Inflammatory macrophage (primary cell): ENCODE data around the gene IFT57.

Experiments used
- DNase-seq, 2 donors: peaks; one replicate each; pipeline ENCODE4 v3.0.0-alpha.2; 2020 to 2022

IFT57 gene

DNA sequence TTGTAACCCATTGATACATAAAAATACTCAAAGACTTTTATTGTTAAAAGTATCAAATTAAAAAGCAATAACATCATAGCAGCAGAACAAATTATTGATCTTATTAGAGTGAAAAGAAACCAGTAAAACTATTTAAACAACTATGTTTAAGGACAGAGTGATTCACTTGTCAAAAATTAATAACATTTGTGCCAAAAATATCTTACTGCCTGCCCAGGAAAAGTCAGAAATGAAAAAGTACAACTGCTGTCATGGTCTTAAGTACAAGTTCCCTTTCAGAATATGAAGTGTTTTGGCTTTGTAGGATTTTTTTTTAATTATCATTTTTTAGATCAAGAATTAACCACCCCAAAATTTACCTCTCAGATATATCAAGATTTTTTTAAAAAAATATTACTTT is 3.4 kb downstream of the IFT57 start:
- no peak for DNase-seq

DNA sequence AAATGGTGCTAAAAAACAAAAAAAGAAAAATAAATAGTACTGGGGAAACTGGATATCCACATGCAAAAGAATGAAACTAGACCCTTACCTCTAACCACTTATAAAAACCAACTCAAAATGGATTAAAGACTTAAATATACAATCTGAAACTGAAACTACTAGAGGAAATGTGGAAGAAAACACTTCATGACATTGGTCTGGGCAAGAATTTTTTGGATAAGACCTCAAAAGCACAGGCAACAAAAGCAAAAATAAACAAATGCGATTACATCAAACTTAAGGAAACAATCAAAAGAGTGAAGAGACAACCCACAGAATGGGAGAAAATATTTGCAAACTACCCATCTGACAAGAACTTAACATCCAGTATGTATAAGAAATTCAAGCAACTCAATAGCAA is 6.4 kb downstream of the IFT57 start:
- no peak for DNase-seq

DNA sequence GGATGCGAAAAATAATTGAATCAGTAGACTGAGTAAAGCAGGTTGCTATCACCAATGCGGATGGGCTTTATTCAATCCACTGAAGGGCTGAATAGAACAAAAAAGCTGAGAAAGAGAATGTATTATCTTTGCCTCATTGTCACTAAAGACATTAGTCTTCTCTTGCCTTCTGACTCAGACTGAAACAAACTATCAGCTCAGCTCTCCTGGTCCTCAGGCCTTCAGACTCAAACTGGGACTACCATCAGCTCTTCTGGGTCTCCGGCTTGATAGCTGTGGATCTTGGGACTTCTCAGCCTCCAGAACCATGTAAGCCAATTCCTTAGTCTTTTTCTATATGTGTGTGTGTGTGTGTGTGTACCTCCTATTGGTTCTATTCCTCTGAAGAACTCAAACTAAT is 12.6 kb downstream of the IFT57 start:
- no peak for DNase-seq

DNA sequence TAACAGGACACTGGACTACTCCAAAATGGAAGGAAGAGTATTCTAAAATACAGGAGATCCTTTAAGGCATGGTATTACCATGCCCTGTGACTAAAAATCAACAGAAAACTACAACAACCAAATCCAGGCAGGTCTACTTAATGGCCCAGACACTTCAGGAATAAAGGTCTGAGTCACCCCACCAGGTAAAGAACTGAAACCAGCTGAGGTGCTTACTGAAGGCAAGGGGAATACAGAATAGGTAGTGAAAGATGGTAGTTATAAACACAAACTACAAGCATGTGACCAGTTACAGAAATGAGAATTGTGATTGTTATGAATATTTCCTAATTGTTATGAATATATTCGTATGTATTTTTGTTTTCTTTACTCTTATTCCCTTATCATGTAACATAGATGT is 13.4 kb downstream of the IFT57 start:
- no peak for DNase-seq

DNA sequence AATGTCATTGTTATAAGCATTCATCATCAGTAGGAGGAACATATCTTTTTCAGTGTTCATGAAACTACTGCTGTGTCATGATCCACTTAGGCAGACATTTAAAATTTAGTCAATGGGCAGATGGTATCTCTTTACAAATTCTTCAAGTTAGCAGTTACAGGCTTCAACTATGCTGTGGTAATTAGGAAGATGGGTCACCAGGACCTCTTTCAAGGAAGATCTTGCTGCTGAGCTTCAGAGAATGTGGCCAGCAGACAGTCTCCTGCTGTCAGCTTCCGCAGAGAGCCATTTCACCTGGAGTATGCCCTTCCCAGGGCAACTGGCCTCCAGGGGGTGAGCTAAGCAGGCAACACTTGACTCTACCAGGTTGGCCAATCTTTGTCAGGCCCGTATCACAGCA is 19.4 kb downstream of the IFT57 start:
- no peak for DNase-seq

DNA sequence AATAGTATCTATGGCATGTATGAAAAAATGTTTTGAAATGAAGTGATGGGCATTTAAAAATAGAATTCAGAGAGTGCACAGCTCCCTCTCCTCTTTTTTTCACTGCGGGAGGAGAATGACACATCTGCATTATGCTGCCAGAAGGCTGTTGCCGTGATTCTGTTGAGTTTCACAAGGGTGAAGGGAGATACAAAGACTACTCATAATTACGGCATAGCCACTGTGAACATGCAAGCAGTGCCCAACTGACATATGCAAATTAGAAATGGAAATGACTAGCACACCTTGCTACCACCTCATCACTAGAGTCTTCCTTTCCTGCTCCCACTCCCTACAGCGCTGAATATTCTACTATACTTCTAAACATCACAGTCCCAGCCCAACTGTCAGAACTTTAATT is 20.1 kb downstream of the IFT57 start:
- no peak for DNase-seq

DNA sequence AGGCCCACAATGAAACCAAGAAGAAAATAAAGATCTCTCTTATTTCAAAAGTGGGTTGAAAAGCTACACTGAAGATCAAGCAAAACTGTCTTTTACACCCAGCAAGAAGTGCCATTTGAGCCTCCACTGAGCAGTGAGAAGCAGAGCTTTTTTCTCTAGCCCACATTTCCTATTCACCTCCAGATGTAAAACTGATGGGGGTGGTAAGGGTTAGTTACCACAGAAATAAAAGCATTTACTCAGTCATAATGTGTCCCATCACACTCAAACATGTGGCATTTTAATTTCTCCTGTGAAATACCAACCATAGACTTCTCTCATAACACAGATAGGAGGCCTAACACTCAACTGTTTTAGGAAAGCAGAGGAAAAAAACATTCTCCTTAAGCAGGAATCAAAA is 21.0 kb downstream of the IFT57 start:
- DNase-seq = no peak

DNA sequence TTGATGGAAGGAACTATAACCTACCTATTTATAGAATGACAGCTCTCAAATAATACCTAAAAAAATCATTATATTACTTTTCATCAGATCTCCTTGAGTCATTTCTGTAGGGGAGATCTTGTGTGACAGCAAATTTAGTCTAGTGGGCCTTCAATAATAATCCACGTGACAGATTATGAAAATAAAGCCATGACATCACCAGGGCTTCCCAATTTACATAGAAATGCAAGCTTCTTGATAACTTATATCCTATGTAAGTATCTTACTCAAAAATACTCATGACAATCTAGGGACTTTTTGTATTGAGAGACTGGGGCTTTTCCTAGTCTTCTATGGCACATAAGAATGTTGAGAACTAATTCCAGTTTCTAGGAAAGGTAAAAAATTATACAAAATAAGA is 21.6 kb downstream of the IFT57 start:
- DNase-seq = no peak

DNA sequence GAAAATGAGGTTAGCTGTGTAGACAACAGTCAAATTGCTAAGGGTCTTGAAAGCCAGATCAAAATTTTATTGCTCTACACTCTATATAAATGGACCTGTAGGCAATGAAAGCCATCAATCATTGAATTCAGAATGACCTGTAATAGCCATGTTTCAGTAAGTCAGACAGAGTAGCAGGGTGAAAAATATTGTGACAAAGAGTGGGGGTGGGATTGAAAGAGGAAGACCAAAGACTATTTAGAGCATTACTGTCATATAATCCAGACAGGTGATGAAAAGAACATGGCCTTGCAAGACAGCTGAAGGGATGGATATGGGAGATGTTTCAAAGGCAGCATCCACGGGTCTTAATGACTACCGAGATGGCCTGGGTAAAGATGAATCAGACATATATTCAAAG is 22.2 kb downstream of the IFT57 start:
- no peak for DNase-seq

DNA sequence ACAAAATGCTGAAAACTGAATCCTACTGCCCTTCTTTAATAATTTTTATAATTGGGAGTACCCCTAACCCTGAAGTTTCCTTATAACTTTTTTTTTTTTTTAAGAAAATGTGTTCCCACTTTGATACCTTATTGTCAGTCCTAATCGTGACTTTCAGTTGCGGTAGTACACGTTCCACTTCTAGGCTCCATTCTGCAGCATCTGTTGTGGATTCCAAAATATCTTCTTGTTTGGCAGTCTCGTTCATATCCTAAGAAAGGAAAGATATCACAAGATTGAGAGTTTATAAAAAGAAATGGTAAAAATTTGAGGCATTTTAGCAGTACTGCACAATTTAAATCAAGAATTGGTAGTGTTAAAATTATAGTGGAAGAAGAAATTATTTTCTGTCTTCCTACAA is 30.8 kb downstream of the IFT57 start:
- DNase-seq = no peak

DNA sequence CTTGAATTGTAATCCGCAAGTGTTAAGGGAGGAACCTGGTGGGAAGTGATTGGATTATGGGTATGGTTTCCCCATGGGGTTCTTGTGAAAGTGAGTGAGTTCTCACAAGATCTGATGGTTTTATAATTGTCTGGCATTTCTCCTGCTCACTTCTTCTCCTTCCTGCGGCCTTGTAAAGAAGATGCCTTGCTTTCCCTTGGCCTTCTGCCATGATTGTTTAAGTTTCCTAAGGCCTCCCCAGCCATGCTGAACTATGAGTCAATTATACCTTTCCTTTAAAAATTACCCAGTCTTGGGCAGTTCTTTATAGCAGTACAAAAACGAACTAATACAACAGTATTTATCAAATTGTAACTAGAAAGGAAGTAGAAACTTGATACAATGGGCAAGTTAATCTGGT is 31.9 kb downstream of the IFT57 start:
- DNase-seq = no peak

DNA sequence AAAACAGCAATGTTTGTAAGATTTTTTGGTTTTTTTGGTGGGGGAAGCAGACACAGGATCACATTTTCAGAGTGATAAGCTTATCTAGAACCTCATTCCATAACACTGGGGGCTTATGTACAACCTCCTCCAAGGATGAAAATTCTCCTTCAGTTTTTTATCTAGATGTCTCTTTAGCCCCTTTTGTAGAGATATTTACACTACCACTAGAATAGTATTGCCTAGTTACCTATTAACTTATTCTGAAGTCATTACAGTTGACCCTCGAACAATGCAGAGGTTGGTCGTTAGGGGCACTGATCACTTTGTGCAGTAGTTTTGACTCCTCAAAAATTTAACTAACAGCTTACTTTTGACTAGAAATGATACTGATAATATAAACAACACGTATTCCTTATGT is 32.8 kb downstream of the IFT57 start:
- DNase-seq = no peak

DNA sequence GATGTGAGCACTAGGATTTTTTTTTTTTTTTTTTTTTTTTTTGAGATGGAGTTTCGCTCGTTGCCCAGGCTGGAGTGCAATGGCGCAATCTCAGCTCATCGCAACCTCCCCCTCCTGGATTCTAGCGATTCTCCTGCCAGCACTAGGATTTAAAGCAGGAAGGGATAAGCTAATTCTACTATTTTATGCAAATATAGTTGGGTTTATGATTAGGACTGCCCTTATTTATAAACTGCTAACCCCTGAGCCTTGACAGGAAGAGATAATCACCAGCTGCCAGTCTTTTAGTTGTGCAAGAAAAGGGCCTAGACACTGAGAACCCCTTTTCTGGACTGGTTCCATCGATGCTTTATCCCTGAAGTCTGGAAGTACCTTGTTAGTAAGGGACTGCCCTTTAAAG is 36.7 kb downstream of the IFT57 start:
- DNase-seq = no peak

DNA sequence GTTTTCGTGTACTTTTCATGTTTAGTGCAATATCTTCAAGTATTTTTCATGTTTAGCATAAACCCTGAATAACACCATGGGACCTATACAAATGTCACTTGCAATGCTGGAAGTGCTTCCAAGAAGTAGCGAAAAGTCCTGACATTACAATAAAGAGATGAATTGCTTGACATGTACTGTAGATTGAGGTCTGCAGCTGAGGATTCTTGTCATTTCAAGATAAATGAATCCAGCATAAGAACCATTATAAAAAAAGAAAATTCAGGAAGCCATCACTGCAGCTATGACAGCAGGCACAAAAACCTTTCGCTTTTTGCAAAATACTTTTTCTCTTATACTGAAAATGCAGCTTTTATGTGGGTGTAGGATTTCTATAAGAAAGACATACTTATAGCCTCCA is 37.4 kb downstream of the IFT57 start:
- no peak for DNase-seq

DNA sequence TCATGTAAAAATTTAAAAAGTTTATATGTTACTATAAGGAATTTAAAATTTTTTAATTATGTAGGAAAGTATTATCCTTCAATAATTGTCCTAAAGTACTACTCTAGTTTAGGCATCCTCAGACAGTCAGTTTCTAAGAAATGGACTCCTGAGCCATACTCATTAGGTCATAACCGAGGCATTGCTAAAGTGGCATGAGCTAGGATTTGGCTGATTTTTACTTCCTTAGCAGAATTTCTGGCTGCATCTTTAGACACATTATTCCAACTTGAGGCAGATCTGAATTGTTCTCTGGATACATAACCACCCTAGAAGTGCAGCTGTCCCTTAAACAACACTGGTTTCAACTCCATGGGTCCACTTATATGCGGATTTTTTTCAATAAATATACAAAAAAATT is 38.3 kb downstream of the IFT57 start:
- DNase-seq = peak; percentile 3 to 34

DNA sequence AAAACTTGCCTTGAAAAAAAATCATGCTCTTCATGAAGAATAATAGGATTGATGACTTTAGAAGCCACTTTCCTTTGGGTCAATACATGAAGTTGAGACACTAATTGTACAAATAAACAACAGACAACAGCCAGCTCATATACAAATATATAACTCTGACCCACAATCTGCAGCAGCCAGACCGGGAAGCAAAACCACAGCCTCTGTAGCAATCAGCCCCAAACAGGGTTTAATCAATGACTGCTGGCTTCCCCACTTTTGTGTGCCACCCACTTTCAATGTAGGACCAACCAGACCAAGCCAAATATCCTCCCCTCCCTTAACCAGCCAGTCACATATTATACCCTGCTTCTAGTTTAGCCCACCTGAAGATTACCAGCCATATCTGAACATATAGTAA is 39.0 kb downstream of the IFT57 start:
- DNase-seq = peak; percentile 34 to 38

DNA sequence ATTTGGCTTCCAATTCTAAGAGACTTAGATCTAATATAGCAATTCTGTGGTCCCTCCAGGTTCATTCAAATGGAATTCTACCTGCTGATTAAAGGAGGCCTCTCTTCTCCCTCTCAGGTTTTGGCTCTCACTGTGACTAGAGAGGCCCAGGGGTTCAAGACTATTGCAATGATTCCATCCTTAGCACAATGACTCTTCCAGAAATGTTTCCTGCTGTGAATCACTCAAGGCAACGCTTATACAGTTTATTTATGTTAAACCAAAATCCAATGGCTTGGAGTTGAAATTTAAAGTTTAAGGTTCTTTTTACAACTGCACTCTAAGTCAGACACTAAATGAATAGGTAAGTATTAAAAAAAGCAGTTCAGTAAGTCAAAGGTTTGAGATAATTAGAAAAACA is 39.9 kb downstream of the IFT57 start:
- no peak for DNase-seq

DNA sequence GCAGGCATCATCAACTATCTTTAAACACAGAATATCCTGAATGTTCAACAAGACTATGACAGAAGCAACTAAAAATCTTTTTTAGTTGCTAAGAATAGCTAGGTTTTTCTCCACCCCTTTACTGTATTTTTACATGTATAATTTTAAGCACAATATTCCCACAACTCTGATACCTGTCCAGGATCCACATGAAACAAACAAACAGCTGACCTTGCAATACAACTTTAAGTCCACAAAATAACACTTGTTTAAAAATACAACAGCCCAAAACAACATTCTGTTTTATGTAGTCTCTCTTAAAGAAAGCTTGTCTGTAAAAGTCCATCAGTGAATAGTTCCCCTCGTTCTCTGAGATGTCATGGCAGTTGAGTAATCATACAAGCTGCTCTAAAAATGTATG is 41.1 kb downstream of the IFT57 start:
- peak in 1 of 2 donors; percentile 6 for DNase-seq

DNA sequence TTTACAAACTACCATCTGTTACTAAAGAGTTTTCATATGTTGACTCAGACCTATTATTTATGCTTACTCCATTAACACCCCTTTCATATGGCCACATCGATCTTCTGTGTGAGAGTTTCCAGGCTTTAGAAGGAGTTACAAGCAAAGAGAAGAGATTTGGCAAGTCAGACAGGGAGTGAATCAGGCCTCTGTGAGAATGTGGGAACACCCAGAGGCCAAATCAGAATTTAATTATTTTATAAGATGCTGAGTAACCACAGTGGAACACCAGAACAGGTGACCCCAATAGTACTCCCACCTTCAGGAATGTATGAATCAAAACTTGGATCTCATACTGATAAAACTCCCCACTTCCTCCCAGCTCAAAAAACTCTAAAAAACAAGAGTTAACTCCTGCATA is 42.0 kb downstream of the IFT57 start:
- no peak for DNase-seq

DNA sequence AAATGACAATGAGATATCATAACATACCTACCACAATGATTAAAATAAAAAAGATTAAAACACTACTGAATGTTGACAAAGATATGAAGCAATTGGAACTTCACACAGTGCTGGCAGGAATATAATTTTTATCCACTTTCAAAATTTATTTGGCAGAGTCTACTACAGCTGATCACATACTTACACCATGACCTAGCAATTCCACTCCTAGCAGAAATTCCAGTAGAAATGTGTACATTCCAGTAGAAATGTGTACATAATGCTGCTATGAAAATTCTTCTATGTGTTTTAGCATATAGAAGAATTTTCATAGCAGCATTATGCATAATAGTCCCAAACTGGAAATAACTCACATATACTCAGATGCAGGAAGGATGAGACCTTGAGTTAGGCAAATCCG is 43.5 kb downstream of the IFT57 start:
- no peak for DNase-seq

DNA sequence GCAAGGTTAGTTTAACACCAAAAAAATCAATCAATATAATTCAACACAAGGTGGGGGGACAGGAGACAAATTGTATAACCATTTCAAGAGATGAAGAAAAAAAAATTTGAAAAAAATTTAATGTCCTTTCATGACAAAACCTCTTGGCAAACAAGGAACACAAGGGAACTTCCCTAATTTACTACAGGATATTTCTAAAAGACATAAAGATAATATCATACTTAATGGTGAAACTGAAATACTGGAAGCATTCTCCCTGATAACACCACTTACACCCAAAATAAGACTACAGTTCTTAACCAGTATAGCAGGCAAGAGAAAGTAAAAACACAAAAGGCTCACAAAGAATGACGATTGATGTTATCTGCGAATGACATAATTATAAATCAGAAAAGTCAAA is 44.7 kb downstream of the IFT57 start:
- DNase-seq = peak in 1 of 2 donors; percentile 52

DNA sequence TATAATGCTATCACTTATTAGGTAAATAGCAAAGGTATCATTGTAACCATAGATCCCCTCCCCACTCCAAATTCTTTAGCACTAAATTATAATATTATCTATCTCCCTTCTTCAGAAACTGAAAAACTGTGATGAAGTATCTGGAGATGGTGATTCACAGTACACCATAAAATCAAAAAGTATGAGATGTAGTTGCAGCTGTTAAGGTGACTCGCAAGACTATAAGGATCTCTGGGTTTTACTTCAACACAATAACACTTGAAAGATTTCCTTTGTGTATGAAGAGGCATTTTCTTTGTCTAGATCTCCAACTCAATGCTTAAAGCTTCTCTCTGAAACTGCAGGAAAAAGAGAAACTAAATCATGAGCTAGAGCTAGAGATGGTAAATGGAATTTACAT is 46.9 kb downstream of the IFT57 start:
- no peak for DNase-seq

DNA sequence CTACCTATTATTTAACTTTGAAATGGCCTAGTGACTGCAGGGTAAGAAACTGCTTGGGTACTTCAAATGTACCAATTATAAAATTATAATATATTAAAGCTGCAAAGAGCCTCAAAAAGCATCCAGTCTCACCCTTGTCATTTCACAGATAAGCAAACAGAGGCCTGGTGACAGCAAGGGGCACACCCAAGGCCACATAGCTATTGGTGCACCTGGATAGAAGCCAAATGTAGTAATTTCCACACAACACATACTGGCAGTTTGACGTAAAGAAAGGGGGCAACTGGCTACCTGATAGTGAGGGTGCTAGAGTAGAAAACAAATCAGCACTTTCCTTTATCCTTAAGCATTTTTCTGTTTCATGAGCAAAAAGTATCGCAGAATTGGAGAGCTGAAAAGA is 51.1 kb downstream of the IFT57 start:
- DNase-seq = no peak

DNA sequence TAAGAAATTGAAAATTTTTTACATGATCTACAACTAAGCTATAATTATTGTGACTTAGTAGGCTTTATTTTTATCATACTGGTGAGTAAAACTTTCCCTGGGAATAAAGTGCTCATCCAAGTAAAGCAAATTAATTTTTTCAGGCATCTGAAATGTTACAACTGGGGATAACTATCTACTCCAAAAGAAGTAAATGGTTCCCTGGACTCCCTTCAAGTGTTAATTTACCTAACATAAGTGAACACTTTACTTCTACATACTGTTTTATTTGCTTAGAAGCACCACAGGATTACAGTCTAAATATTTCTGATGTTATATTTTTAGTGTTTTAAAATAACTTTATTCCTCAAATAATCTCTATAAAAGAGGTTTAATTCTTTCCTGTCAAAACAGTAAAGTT is 57.8 kb downstream of the IFT57 start:
- DNase-seq = no peak

DNA sequence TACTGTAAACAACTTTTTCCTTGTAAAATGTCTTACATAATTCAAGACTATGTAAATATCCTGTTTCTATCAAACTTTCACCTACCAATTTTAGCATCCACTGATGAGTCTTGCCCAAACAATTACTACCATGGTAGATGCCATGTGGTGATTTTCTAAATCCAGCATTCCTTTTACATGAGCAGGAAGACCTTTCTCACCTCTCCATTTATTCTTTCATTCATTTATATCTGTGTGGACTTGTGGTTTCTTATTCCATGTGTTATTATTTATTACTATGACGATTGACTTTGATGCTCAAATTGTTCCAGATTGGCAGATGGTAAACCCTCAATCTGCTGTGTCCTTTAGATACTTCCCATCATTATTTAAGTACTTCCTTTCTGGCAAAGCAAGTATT is 62.4 kb downstream of the IFT57 start:
- DNase-seq = no peak

DNA sequence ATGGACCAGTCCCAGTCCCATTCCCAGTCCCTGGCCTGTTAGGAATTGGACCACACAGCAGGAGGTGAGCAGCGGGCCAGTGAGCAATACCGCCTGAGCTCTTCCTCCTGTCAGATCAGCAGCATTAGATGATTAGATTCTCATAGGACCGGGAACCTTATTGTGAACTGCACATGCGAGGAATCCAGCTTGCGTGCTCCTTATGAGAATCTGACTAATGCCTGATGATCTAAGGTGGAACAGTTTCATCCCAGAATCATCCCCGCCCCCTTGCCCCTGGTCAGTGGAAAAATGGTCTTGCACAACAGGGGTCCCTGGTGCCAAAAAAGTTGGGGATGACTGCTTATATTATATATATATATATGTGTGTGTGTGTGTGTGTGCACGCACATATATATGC is 63.1 kb downstream of the IFT57 start:
- no peak for DNase-seq
